EL (cell line): ENCODE measurements around the gene ZNF200.
"Not testable (repeated sequence)": the region's sequence is repeated elsewhere in the genome, so short reads cannot be mapped to it uniquely, and the experiment has no call there.

Experiments
- DNase-seq: peaks from one replicate; pipeline ENCODE4 v3.0.0-alpha.2; 2016

Gene ZNF200

GRCh38 chr16:3249451-3249850, 14.5 kb upstream of the ZNF200 start:
- no peak for DNase-seq

- no peak for DNase-seq
Measured at GRCh38 chr16:3249020-3249419, 14.1 kb upstream of the ZNF200 start.

- no peak for DNase-seq
Measured at GRCh38 chr16:3248596-3248995, 13.6 kb upstream of the ZNF200 start.

- no peak for DNase-seq
Measured at GRCh38 chr16:3246876-3247275, 11.9 kb upstream of the ZNF200 start.

DNA sequence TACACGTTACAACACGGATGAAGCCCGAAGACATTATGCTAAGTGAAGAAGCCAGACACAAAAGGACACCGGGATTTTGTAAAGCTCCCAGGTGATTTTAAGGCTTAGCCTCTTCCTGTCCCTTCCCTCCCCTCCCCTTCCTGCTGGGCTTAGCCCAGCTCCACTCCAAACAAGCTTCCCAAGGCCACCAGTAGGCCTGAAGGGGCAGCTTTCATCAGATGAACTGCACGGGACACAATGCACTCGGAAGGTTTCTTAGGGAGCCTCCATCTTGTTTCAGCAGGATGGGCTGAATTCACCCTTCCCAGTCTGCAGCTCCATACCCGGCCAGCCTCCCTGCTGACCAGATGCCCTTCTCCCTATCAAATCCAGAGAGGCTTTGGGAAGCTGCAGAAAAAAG, 11.0 kb upstream of the ZNF200 start:
- no peak for DNase-seq

- no peak for DNase-seq
Measured at GRCh38 chr16:3243882-3244281, 8.9 kb upstream of the ZNF200 start.

DNA sequence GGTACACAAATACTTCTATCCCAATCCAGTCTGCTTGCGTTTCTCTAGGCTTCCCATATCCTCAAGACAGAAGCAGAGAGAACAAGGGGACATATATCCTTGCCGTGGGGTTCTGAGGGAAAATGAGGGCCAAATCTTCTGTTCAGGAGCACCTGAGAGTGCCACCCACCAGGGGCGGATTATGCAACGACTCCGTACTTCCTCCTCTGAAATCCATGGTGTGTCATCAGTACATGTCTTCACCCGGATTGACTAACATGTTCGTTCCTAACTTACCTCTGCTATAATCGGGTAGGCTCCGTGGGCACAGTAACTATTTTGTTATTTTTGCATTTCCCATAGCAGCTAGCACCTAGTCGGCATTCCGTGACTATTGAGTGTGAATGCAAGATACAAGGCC, 7.8 kb upstream of the ZNF200 start:
- DNase-seq, result no peak

DNA sequence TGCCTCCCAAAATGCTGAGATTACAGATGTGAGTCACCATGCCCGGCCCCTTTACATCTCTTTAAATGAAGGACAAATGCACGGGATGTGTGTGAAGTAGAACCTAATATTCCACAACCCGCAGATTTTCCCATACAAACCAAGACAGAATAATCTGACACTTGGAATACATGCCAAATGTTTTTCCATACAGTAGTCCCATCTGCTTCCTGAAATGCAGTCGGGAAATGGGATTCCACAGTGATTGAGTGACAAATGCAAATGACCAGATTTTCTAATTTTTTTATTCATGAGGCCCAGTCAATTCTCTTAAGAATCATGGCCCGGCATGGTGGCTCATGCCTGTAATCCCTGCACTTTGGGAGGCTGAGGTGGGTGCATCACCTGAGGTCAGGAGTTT, 6.8 kb upstream of the ZNF200 start:
- no peak for DNase-seq

DNA sequence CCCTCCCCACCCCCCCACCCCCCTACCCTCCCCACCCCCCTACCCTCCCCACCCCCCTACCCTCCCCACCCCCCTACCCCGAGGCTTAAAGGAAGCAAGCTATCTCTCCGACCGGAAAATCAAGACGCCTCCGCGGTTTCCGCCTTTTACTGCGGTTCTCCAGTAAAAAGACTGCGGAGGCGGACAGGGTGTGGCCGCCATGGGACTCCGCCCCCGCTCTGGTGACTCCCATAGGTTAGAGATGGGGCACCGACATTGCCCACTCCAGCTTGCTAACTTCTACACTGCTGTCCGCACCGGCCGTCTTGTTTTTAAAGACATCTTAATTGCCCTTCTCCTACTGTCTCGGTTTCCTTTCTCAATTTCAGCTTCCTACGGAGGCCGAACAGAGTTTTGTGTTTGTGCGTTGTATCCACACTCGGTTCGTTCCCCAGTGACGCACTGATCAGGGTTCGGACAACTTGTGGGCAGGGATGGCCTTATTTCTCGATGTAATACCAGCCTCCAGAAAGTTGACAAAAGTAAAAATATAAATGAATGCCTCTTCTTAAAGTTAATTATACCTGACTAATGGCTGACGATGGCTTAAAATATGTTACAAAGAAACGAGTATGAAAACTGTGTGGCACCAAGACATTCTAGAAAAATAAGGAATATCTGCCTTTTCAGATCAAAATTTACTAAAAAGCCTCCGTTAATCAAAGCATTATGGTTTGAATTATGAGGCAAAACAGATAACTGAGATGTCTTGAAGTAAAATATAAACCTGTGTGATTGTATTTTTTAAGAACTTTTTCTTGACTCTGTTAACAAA, 1.1 kb upstream of the ZNF200 start:
- no peak for DNase-seq

- DNase-seq, result no peak
Measured at GRCh38 chr16:3234543-3234856, 458 bp downstream of the ZNF200 start.

DNA sequence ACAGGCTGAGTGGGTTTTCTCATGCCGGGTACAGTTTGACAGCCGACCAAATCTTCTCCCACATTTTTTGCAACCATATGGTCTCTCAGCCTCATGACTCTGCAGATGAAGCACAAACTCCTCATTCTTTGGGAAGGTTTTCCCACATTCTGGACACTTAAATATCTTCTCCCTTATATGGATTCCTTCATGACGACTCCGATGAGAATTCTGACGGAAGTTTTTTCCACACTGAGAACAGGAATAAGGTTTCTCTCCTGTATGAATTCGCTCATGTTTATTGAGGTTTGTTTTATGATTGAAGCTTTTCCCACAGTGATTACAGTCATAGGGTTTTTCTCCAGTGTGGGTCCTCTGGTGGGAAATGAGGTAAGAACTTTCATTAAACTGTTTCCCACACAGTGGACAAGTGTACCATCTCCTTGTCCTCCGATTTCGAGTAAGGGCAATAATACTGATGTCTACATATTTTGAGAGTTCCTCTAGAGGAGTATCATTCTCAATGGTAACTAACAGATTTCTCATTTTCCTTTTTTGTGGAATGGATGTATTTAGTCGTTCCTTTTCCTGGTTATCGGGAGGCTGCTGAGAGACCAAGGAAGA, 10.9 kb downstream of the ZNF200 start:
- DNase-seq, result no peak

GRCh38 chr16:3220839-3221238, 14.1 kb downstream of the ZNF200 start:
- no peak for DNase-seq

- DNase-seq, result no peak
Measured at GRCh38 chr16:3216263-3216640, 18.7 kb downstream of the ZNF200 start.

DNA sequence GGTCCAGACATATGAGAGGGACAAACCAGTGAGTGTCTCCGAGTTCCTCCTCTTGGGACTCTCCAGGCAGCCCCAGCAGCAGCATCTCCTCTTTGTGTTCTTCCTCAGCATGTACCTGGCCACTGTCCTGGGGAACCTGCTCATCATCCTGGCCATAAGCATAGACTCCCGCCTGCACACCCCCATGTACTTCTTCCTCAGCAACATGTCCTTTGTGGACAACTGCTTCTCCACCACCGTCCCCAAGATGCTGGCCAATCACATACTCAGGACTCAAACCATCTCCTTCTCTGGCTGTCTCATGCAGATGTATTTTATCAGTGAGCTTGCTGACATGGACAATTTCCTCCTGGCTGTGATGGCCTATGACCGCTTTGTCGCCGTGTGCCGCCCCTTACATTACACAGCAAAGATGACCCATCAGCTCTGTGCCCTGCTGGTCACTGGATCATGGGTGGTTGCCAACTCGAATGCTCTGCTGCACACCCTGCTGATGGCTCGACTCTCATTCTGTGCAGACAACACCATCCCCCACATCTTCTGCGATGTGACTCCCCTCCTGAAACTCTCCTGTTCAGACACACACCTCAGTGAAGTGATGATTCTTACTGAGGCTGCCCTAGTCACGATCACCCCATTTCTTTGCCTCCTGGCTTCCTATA, 19.2 kb downstream of the ZNF200 start:
- DNase-seq, result no peak

DNA sequence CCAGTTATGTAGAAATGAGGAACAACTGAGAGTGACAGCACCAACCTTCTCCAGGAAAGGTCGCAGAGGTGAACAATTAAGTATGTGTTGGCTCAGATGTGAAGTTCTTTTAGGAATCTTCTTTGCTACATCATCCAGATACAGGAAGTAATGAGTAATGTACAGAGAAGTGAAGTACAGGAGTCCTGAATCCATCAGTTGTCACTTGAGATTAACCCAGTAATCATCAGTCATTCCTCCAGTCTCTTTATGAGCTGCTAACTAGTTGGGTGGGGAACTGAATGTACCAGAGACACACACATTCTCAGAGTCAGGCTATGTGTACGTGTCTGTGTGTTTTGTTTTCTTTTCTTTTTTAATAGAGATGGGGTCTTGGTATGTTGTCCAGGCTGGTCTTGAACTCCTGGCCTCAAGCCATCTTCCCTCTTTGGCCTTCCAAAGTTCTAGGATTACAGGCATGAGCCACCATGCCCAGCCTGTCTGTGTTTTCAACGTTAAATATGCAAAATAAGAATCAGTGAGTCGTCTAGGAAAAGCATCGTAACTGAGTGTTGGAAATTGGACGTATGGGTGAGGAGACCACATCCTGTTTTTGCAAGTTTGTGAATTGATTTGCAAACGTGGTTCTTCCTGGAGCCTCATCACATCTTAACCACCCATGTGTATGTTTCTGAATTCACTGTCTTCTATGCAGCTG, 19.9 kb downstream of the ZNF200 start:
- DNase-seq, result peak; percentile 18

- no peak for DNase-seq
Measured at GRCh38 chr16:3212567-3212966, 22.4 kb downstream of the ZNF200 start.

GRCh38 chr16:3212006-3212405, 23.0 kb downstream of the ZNF200 start:
- no peak for DNase-seq

DNA sequence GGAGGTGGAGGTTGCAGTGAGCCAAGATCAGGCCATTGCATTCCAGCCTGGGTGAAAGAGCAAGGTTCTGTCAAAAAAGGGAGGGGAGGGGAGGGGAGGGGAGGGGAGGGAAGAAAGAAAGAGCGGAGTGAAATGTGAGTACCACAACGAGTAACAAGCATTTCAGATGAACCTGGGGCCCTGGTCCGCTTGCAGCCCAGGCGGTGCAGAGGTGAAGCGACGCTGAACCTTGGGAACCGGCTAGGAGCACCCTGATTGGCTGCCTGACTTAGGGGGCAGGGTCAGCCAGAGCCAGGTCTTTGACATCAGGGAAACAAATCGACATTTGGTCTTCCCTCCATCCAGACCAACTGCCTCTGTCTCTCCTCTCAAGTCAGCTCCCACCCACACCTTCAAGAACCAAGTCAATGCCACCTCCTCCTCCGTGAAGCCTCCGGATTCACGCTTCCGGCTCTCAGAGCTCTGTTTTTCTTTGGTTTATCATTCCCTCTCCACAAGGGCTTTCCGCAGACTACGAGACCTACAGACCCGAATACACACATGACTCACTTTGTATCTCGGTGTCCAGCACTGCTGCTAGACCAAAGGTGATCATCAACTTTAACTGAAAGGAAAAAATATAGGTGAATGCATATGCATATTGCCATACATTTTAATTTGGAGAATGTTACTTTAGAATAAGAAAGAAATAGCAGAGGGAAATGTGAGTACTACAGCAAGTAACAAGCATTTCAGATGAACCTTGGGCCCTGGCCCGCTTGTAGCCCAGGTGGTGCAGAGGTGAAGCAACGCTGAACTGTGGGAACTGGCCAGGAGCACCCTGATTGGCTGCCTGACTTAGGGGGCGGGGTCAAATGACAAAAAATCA, 27.6 kb downstream of the ZNF200 start:
- DNase-seq, result no peak

DNA sequence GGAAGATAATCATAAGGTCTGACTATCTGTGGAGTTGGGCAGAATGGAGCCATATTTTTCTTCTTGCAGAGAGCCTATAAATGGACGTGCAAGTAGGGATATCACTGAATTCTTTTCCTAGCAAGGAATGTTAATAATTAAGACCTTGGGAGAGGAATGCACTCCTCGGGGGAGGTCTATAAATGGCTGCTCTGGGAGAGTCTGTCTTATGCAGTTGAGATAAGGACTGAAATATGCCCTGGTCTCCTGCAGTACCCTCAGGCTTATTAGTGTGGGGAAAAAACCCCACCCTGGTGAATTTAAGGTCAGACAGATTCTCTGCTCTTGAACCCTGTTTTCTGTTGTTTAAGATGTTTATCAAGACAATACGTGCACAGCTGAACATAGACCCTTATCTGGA, 29.0 kb downstream of the ZNF200 start:
- DNase-seq, result not testable (repeated sequence)

GRCh38 chr16:3202903-3203539, 31.9 kb downstream of the ZNF200 start:
- no peak for DNase-seq

DNA sequence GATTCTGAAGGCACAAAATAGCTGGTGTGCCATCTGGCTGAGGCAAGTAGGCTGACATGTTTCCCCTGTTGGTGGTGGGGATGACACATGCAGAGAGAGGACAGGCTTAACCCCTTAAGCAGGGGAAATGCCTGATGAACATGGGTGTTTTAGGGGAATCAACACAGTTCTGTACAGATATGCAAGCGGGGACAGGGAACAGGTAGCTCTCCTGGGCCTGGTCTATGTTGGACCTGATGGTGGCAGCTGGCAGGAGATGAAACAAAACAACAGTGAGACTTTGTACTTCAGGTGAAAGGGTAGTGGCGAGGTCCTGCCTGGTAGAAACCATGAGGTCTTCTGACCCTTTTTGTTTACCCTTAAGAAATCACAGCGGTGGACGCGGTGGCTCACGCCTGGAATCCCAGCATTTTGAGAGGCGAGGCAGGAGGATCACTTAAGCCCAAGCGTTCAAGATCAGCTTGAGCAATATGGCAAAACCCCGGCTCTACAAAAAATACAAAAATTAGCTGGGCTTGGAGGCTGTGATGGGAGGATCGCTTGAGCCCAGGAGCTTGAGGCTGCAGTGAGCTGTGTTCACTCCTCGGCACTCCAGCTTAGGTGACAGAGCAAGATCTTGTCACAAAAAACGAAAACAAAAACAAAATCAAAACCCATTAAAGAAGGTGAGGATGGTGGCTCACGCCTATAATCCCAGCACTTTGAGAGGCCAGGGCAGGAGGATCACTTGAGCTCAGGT, 36.5 kb downstream of the ZNF200 start:
- no peak for DNase-seq
